NCI-H187 treated with DMSO at 0.1 percent for 48 hours (cell line): ENCODE measurements around the gene EIPR1.

Experiments used
- DNase-seq: peaks from one replicate; lab custom pipeline; 2025; lab: John Stamatoyannopoulos, UW

The EIPR1 gene

DNA sequence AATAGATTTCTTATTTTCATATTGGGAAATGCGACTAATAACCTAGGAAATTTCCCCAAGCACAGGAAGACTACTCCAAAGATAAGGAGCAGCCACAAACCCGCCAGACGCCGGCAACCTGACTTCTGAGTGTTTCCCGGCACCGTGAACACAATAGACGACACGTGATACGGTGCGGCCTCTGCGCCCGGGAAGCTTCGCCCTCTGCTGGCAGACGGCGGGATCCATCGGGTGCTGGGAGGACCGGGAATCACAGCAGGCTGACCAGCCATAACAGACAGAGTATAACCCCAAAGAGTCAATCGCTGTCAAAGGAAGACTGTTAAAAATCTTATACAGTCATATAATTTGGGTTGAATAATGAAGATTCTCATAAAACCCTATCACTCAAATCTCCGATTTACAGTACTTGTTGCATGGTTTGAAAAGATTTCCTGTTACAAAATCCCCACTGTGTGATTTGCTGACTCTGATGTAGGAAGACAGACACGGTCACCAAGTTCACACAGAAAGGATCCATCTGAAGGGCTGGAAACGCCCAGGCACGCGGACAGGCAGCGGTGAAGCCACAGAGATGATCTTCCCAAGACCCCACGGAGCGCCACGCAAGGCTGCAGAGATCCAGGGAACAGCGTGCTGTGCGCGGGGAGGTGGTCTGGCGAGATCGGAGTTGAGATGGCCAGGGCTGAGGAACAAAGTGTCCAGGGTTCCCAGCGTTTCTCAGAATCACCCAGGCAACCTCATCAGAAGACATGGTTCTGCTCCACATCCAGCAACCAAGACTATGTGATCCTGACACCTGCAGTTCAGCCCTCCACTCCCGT is 73.8 kb downstream of the EIPR1 start:
- DNase-seq = peak; percentile 70

GRCh38 chr2:3302751-3303582 is 74.7 kb downstream of the EIPR1 start:
- DNase-seq = no peak

DNA sequence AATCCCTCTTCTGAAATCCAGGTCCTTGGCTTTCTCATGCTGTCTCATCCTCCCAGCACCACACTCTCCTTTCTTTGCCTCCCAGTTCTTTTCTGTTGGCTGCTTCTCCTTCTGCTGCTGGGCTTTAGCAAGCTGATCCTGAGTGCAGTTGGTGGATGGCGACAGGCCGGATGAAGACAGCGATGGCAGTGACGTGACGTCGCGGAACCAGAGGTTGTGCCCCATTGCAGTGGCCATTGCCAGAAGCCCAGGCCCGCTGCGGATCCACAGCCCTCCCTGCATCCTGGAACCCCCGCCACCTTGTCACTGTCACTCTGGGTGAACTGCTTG is 75.2 kb downstream of the EIPR1 start:
- DNase-seq = no peak

- DNase-seq = no peak
Observed at GRCh38 chr2:3301001-3301400, 76.6 kb downstream of the EIPR1 start.

- no peak for DNase-seq
Observed at GRCh38 chr2:3300224-3300995, 77.2 kb downstream of the EIPR1 start.

DNA sequence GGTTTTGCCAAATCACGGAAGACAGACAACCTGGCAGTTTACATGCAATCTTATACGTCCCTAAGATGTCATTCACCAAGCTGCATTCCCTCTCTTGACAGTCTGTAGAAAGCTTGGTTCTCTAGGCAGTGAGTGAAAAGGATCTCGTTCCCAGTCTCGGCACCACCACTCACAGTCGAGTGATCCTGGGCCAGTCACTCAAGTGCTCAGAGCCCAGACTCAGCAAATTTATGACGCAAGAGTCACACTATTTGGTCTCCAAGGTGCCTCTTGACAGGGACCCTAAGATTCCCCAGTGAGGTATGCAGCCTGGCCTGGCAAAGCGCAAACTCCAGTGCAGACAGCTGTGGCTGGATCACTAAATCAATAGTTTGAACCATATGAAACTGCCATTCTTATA is 77.9 kb downstream of the EIPR1 start:
- DNase-seq = no peak

GRCh38 chr2:3299130-3299529 is 78.5 kb downstream of the EIPR1 start:
- DNase-seq = no peak

DNA sequence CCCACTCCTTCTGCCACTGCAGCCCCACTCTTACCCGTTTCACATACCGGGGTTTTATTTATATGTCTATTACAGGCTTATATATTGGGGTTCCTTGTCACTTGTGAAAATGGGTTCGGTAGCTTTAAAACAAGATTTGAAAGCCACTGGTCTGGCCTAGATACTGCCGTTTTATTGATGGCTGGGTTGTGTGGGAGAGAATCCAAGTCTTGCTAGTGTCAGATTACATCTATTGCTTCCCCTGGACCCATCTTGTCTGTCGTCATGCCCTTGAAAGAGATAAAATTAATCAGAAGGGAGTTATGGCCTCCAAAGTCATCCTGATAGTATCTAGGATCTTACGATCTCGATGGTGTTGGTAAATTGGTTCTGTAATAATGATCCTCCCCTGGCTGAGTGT is 79.4 kb downstream of the EIPR1 start:
- DNase-seq = no peak

DNA sequence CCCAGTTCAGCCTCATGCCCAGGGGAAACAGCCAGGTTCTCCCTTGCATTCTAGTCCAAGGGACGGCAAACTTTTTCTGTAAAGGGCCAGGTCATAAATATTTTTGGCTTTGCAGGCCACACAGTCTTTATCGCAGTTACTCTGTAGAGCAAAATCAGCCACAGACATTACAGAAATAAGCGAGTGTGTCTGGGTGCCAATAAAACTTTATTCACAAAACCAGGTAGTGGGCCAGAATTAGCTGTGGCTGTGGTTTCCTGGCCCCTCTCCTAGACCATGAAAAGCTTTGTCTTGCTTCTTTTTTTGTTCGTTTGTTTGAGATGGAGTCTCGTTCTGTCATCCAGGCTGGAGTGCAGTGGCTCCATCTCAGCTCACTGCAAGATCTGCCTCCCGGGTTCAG is 80.1 kb downstream of the EIPR1 start:
- DNase-seq = no peak

DNA sequence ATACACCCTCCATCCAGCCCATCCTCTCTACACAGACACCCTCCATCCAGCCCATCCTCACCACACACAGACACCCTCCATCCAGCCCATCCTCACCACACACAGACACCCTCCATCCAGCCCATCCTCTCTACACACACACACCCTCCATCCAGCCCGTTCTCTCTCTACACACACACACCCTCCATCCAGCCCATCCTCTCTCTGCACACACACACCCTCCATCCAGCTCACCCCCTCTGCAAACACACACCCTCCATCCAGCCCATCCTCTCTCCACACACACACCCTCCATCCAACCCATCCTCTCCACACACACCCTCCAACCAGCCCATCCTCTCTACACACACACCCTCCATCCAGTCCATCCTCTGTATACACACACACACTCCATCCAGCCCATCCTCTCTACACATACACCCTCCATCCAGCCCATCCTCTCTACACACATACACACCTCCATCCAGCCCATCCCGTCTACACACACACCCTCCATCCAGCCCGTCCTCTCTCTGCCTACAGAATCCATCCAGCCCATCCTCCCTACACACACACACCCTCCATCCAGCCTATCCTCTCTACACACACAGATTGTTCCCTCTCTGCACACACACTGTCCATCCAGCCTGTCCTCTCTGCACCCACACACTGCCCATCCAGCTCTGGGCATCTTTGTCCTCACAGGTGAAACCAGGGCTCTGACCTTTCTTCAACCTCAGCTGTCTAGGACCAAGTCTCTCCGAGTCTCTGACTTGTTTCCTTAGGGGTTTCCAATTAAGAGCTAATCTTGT is 81.2 kb downstream of the EIPR1 start:
- DNase-seq = no peak

DNA sequence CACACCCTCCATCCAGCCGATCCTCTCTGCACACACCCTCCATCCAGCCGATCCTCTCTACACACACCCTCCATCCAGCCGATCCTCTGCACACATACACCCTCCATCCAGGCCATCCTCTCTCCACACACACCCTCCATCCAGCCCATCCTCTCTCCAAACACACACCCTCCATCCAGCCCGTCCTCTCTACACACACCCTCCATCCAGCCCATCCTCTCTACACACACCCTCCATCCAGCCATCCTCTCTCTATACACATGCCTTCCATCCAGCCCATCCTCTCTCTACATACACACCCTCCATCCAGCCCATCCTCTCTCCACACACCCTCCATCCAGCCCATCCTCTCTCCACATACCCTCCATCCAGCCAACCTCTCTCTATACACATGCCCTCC is 83.1 kb downstream of the EIPR1 start:
- no peak for DNase-seq

DNA sequence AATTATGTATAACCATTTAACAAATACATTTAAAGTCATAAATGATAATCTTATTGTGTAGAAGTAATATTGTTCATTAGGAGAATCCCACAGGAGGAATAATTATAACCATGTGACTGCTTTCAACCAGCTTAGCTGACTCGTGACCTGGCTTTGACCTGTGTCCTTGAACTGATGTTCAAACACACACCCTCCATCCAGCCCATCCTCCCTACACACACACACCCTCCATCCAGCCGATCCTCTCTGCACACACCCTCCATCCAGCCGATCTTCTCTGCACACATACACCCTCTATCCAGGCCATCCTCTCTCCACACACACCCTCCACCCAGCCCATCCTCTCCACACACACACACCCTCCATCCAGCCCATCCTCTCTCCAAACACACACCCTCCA is 83.5 kb downstream of the EIPR1 start:
- no peak for DNase-seq

DNA sequence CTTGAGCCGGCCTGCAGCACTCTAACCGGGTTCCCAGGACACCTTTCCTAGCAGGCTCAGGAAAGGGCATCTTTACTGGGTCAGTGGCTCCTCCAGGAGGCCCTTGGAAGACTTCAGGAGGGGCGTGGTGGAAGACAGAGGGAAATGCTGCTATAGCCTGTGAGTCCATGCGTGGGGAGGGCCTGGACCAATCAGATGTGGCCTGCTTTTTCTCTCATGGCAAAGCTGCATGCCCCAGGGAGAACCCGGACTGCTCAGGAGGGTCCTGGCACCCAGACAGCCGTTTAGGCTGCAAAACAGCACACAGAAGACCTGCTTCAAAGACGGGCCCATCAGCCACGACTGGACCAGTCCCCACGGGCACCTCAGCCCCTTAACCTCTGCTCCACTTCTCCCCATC is 84.4 kb downstream of the EIPR1 start:
- no peak for DNase-seq

- no peak for DNase-seq
Observed at GRCh38 chr2:3292416-3292815, 85.2 kb downstream of the EIPR1 start.

DNA sequence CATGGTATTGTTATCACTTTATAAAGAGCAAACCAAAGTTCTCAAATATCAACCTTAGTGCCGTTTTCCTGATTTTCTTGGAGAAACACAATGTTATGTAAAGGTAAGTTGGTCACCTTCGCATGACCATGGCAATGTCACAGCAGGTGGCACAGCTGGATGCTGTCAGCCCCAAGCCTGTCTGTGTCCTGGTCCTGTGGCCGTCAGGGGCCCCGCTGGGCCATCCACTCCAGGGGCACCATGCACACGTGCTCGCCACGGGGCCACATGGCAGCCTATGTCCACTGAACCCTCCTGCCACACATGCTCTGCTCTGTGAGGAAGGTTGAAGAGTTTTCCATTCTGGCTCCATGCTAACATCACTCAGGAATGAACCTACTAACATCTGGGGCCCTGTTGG is 85.9 kb downstream of the EIPR1 start:
- DNase-seq = no peak

DNA sequence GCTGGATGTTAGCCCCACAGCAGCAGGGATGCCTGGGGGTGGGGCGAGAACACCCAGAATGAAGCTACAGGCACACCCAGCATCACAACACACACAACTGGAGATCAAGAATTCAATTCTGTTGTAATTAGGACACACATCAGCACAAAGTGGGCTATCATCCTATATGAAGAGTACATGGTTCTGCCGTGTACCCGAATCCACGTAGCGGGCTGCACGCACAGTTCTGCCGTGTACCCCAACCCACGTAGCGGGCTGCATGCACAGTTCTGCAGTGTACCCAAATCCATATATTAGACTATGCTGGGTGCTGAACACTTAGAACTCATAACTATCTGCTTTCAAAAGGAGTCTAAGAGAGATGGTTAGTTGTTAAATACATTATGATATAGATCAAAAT is 86.5 kb downstream of the EIPR1 start:
- no peak for DNase-seq

- no peak for DNase-seq
Observed at GRCh38 chr2:3290655-3291054, 87.0 kb downstream of the EIPR1 start.

GRCh38 chr2:3289971-3290370 is 87.6 kb downstream of the EIPR1 start:
- no peak for DNase-seq

GRCh38 chr2:3289526-3289925 is 88.1 kb downstream of the EIPR1 start:
- DNase-seq = no peak

DNA sequence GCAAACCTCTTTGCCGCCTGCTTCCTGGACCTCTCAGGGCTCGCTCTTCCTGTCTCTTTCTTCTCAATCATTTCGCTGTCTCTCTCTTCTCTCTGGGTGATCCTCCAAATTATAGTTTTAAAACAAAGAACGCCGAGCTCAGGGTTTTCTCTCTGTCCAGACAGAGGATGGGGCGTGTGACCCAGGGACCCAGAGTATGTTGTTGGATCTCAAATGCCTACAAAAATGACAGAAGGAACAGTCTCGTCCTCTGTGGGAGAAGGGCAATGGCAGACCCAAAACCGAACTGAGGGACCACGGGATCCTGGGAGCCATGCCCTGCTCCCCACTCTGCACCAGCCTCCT is 88.5 kb downstream of the EIPR1 start:
- no peak for DNase-seq

DNA sequence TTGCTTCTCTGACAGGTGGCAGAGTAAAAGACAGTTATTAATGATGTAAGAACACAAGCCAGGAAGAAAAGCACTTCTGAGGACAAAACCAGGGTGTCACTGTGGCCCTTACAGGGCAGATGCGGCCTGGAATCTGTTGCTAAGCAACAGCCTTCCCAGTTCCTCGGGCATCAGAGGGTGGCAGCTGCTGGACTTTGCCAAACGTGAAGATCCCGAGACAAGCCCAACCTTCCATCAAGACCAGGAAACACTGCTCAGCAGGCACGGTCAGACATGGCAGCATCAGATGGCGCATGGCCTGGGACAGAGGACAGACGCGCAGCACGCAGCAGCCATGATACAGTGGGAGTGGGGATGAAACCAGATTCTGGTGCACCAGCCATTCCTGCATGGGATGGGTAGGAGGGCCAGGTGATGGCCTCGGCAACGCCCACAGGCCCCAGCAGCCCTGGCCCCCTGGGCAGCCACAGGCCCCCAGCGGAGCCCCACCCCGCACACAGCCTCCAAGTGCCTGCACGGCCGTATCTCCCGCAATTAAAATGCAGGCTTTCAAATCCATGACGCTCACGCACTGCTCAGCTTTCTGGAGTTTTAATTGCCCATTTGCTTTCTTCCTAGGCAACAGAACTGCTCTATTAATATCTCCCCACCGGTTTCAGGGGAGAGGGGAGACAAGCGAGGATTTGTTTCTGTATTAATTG is 89.0 kb downstream of the EIPR1 start:
- no peak for DNase-seq
